GM12872 (cell line): ENCODE measurements around the gene KCNQ1.

Experiments used
- TF ChIP-seq, protein P1 (sequence below): IDR thresholded peaks from 3 replicates; pipeline ENCODE4 v1.5.1; 2011; ENCODE audit warnings: low read depth, mild to moderate bottlenecking, low read length, moderate library complexity; ENCODE audit not compliant: insufficient read depth

KCNQ1 gene

DNA sequence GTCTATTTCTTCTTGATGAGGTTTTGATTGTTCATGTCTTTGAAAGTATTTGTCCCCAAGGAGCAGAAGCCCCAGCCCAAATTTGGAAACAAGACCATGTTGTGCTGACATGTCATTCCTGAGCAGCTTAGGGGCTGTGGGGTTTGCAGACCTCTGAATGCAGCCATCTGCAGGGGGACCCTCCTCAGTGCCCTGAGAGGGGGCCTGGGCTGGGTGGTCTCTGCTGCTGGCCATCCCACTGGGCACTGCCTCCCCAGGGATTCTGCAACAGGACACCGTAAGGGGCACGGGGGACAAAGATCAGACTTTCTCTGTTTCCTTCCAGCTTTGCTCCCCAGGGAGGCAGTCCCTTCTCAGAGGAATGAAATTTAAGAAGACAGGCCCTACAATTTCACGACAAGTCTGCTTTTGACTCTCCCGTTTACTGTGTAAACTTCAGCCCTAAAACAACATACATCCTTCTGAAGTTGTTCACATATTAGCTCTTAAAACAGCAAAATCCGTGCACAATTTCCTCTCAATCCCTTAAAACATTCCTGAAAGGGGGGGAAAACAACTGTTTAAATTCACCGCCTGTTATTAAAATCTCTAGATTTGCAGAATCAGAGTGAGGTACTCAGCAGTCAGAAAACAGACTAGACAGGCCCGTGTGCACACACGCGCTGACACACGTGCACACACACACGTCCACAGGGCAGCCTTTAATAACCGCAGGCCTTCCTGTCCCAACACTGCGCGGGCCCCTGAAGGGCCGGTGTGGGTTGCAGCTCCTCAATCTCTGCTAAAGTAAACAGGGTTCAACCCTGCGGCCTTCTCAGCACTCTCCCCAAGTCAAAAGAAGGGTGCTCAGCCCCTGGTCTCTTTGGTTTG lies 109.8 kb downstream of the KCNQ1 start:
- TF ChIP-seq, protein P1, sequence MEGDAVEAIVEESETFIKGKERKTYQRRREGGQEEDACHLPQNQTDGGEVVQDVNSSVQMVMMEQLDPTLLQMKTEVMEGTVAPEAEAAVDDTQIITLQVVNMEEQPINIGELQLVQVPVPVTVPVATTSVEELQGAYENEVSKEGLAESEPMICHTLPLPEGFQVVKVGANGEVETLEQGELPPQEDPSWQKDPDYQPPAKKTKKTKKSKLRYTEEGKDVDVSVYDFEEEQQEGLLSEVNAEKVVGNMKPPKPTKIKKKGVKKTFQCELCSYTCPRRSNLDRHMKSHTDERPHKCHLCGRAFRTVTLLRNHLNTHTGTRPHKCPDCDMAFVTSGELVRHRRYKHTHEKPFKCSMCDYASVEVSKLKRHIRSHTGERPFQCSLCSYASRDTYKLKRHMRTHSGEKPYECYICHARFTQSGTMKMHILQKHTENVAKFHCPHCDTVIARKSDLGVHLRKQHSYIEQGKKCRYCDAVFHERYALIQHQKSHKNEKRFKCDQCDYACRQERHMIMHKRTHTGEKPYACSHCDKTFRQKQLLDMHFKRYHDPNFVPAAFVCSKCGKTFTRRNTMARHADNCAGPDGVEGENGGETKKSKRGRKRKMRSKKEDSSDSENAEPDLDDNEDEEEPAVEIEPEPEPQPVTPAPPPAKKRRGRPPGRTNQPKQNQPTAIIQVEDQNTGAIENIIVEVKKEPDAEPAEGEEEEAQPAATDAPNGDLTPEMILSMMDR: no peak

DNA sequence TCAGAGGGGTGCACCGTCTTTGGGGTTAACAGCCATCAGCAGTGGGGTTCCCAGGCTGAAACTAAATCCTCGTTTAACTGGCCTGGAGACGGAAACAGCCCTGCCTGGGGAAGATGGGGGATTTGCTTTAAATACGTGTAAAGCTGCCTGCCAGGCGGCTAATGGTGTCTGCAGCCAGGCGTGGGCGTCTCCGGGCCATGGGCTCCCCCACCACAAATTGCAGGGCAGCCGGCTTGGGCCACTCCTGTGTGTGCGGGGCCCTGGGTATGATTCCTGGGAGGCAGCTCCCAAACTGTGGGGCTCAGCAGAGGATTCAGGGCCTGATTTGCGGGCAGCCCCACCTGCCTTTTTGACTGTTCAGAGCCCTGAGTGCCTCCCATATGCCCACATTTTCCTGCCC lies 110.5 kb downstream of the KCNQ1 start:
- TF ChIP-seq, protein P1: no peak

- TF ChIP-seq, protein P1: no peak
Observed at GRCh38 chr11:2555891-2556290, 111.1 kb downstream of the KCNQ1 start.

DNA sequence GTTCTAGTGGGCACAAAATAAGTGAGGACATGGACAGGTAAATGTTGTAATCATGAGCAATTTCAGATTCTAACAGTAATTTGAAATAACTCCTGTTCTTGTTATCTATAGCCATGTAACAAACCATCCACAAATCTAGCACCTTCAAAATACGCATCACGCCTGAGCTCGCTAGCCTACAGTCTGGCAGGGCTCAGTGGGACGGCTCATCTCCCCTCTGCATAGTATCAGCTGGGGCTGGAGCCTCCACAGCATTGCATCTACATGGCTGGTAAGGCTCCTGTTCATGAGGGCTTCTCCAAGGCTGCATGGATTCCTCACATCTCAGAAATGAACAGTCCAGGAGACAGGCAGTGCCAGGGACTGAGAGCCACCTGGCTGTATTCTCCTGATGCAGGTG lies 112.6 kb downstream of the KCNQ1 start:
- TF ChIP-seq, protein P1: no peak

- TF ChIP-seq, protein P1: no peak
Observed at GRCh38 chr11:2558397-2558796, 113.6 kb downstream of the KCNQ1 start.

GRCh38 chr11:2558861-2559526 lies 114.2 kb downstream of the KCNQ1 start:
- TF ChIP-seq, protein P1: no peak

DNA sequence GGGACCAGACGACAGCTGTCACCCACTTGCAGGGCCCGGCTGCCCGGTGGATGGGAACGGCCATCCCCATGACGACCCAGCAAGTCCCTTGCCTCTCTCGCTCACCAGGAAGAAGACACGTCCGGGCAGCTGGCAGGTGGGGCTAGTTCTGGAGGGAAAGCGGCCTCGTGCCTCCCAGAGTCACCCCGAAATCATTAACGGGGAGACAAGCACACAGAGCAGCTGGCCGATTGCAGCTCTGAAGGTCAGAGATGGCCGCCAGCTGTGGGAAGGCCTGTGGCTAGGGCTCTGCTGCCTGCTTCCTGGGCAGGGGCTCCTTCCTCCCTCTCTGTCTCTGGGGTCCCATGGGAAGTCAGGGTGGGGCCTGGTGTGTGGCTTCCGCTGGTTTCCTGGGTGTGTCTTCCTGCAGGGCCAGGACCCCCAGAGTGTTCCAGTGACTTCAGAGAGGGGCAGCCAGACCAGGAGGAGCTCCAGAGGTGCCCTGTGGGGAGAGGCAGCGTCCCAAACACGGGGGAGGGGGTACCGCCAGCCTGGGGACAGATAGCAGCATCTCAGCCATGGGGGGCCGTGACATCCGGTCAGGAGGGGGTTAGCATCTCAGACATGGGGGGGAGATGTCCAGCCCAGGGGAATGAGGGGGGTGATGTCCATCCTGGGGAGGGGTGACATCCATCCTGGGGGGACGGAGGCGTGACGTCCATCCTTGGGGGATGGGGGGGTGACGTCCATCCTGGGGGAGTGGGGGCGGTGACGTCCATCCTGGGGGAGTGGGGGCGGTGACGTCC lies 114.9 kb downstream of the KCNQ1 start:
- TF ChIP-seq, protein P1: no peak
